Bronchial epithelial cell (primary cell): ENCODE measurements around the gene GABRA4. TPM values are rescaled to one million over a fixed set of nuclear protein-coding genes. Genes with fewer than 3 reads are reported as not detected.

ENCODE experiments used
- DNase-seq: peaks from one replicate; pipeline ENCODE4 v3.0.0-alpha.2; 2010; ENCODE audit warnings: low read depth
- FAIRE-seq: peaks from 2 replicates; lab custom pipeline; 2011; peaks lifted over from hg19 to GRCh38; lab: Jason Lieb, UNC
- H3K27me3 ChIP-seq: 2 replicates; pipeline ENCODE4 v1.5.1; 2011; ENCODE audit warnings: low read length; ENCODE audit not compliant: control insufficient read depth, insufficient read depth
- H3K36me3 ChIP-seq: 2 replicates; pipeline ENCODE4 v1.5.1; 2011; ENCODE audit warnings: low read length; ENCODE audit not compliant: control insufficient read depth, insufficient read depth
- H3K4me3 ChIP-seq: 2 replicates; pipeline ENCODE4 v1.5.1; 2011; ENCODE audit warnings: mild to moderate bottlenecking, low read depth, low read length, control low read depth
- total RNA-seq: library from RNA; depleted of rRNA; stranded (reverse); fragments of >200 nt; gene quantifications from 2 replicates; pipeline ENCODE4 v1.2.1, GENCODE V29; 2014
- TF ChIP-seq, protein P1 (sequence below): IDR thresholded peaks from 2 replicates; pipeline ENCODE4 v1.5.1; 2011; ENCODE audit warnings: mild to moderate bottlenecking, moderate library complexity, low read length, control low read depth, inconsistent platforms; ENCODE audit not compliant: insufficient read depth, severe bottlenecking

GABRA4 gene
- total RNA-seq, 1 donor from 2014 or later: not detected

DNA sequence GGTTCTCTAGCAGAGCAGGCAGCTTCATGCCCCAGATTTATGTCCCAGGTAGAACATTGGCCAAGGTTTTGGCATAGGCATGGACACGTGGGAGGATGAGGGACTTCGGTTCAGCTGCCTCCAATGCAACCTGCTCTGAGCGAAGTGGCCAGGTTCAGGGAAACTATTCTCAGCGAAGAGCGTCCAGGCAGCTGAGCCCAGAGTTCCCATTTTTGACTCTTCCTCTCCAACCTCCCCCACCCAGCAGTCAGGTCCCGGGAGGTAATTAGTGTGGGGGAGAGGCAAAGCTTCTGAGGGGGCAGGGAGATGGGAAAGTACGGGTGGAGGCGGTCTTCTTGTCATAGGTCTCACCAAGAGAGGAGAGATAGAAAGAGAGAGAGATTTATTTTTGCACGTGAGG is 1.0 kb downstream of the GABRA4 start:
- no peak for FAIRE-seq
- H3K4me3 ChIP-seq: no peak overlapping the region
- no peaks in the 10 kb centered on the region for H3K36me3 ChIP-seq
- TF ChIP-seq, protein P1, sequence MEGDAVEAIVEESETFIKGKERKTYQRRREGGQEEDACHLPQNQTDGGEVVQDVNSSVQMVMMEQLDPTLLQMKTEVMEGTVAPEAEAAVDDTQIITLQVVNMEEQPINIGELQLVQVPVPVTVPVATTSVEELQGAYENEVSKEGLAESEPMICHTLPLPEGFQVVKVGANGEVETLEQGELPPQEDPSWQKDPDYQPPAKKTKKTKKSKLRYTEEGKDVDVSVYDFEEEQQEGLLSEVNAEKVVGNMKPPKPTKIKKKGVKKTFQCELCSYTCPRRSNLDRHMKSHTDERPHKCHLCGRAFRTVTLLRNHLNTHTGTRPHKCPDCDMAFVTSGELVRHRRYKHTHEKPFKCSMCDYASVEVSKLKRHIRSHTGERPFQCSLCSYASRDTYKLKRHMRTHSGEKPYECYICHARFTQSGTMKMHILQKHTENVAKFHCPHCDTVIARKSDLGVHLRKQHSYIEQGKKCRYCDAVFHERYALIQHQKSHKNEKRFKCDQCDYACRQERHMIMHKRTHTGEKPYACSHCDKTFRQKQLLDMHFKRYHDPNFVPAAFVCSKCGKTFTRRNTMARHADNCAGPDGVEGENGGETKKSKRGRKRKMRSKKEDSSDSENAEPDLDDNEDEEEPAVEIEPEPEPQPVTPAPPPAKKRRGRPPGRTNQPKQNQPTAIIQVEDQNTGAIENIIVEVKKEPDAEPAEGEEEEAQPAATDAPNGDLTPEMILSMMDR: no peak
- peaks cover 11% of the 10 kb centered on the region for H3K27me3 ChIP-seq
- no peak for DNase-seq

GRCh38 chr4:46986922-46987638 is 6.3 kb downstream of the GABRA4 start:
- no peak for DNase-seq
- no peaks in the 10 kb centered on the region for H3K27me3 ChIP-seq
- TF ChIP-seq, protein P1: no peak
- no peak overlapping the region for H3K4me3 ChIP-seq
- FAIRE-seq: no peak
- H3K36me3 ChIP-seq: no peaks in the 10 kb centered on the region

- no peak overlapping the region for H3K4me3 ChIP-seq
- H3K27me3 ChIP-seq: no peaks in the 10 kb centered on the region
- no peaks in the 10 kb centered on the region for H3K36me3 ChIP-seq
- DNase-seq: no peak
- TF ChIP-seq, protein P1: no peak
- no peak for FAIRE-seq
Observed at GRCh38 chr4:46984781-46985180, 8.6 kb downstream of the GABRA4 start.

GRCh38 chr4:46980851-46981250 is 12.5 kb downstream of the GABRA4 start:
- FAIRE-seq: no peak

DNA sequence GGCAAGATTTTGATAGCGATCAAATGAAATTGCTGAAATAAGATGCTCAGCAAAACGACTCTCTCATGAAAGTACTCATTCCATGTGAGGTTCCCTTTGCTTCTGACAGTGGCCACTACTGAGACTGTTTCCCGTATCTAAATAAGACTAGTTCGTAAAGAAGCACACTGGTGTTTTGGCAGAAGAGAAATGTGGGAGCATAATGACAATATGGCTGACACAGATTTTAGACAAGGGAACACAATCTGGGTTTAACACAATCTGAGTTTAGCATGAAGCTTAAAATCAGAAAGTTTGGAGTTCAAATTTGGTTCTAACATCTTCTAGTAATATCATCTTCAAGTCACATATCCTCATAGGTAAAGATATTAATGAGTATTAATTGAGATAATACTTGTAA is 13.7 kb downstream of the GABRA4 start:
- TF ChIP-seq, protein P1: no peak
- no peak overlapping the region for H3K4me3 ChIP-seq
- H3K27me3 ChIP-seq: no peaks in the 10 kb centered on the region
- no peak for DNase-seq
- no peak for FAIRE-seq
- H3K36me3 ChIP-seq: no peaks in the 10 kb centered on the region

More at GRCh38 chr4:46980851-46981250, 12.5 kb downstream of the GABRA4 start:
- no peaks in the 10 kb centered on the region for H3K36me3 ChIP-seq
- no peak overlapping the region for H3K4me3 ChIP-seq
- no peaks in the 10 kb centered on the region for H3K27me3 ChIP-seq
- TF ChIP-seq, protein P1: no peak
- peak; percentile 11 for DNase-seq

DNA sequence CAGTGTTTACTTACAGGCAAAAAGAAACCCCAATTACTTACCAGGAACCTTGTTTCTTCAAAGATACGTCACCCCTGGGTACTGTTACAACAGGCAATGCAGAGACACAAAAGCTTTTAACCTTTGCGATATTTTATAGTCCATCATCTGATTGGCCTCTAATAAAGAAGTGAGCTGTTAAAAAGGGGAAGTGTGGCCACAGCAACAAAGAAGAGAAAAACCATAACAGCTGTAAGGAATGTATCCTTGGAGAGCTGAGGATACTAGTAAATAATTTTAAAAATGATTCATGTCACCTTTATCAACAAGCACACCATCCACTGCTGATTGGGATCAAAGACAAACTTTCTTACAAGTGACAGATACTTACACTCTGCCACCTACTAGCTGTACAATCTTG is 14.1 kb downstream of the GABRA4 start:
- Histone ChIP-seq H3K4me3 (no peak overlapping the region), H3K36me3 (no peaks in the 10 kb centered on the region), H3K27me3 (no peaks in the 10 kb centered on the region)
- DNase-seq: no peak
- TF ChIP-seq, protein P1: no peak
- FAIRE-seq: no peak
